K562 (cell line): ENCODE data around the gene RASSF7. TPM values are rescaled to one million over a fixed set of nuclear protein-coding genes. Genes with fewer than 3 reads are reported as not detected.

Experiments used
- ATF4 ChIP-seq: fragments of 450-650 bp; formaldehyde crosslinking; IDR thresholded peaks from 2 replicates; pipeline ENCODE4 v1.4.0; 2022; ENCODE audit warnings: mild to moderate bottlenecking, moderate library complexity
- ATF6 ChIP-seq: sonication (generic); formaldehyde crosslinking; IDR thresholded peaks from 2 replicates; pipeline ENCODE4 v1.4.0; 2020; ENCODE audit warnings: mild to moderate bottlenecking, missing genetic modification reagents
- BRF2 ChIP-seq: IDR thresholded peaks from 3 replicates; pipeline ENCODE4 v1.6.1; 2011; ENCODE audit warnings: borderline replicate concordance, mild to moderate bottlenecking; ENCODE audit not compliant: insufficient read length, insufficient read depth
- CAMTA2 ChIP-seq: fragments of 250-450 bp; sonication (Bioruptor Pico); conservative IDR thresholded peaks from 2 replicates; pipeline ENCODE4 v1.5.1; 2022
- CBFB ChIP-seq: sonication (generic); formaldehyde crosslinking; IDR thresholded peaks from 2 replicates; pipeline ENCODE4 v1.4.0; 2020; ENCODE audit warnings: mild to moderate bottlenecking, missing genetic modification reagents
- CGGBP1 ChIP-seq: fragments of 250-450 bp; sonication (Bioruptor Pico); IDR thresholded peaks from 2 replicates; pipeline ENCODE4 v1.9.0; 2021; ENCODE audit warnings: mild to moderate bottlenecking
- DLX4 ChIP-seq: fragments of 250-450 bp; sonication (Bioruptor Pico); IDR thresholded peaks from 2 replicates; pipeline ENCODE4 v1.6.1; 2021; ENCODE audit warnings: mild to moderate bottlenecking
- KAT8 ChIP-seq: fragments of 450-650 bp; IDR thresholded peaks from 2 replicates; pipeline ENCODE4 v1.6.1; 2016; ENCODE audit warnings: low read depth, mild to moderate bottlenecking
- KDM1A ChIP-seq, 2 experiments: fragments of 450-650 bp; IDR thresholded peaks; 2 replicates each; pipeline ENCODE4 v1.6.1; 2016; ENCODE audit warnings: mild to moderate bottlenecking in 2 of 2
- KLF10 ChIP-seq: fragments of 250-450 bp; sonication (Bioruptor Pico); IDR thresholded peaks from 2 replicates; pipeline ENCODE4 v1.6.1; 2021; ENCODE audit warnings: matching md5 sums
- MXI1 ChIP-seq: IDR thresholded peaks from 2 replicates; pipeline ENCODE4 v1.6.1; 2011; ENCODE audit warnings: low read depth, mild to moderate bottlenecking, improper control_type of control experiment, low read length
- NFATC3 ChIP-seq: fragments of 450-650 bp; IDR thresholded peaks from 2 replicates; pipeline ENCODE4 v1.6.1; 2017; ENCODE audit warnings: mild to moderate bottlenecking
- PPARD ChIP-seq: fragments of 250-450 bp; sonication (Bioruptor Pico); IDR thresholded peaks from 2 replicates; pipeline ENCODE4 v1.8.0; 2022; ENCODE audit warnings: inconsistent platforms, mild to moderate bottlenecking, moderate library complexity
- PRDM10 ChIP-seq: fragments of 450-650 bp; IDR thresholded peaks from 2 replicates; pipeline ENCODE4 v1.6.1; 2018; ENCODE audit not compliant: partially characterized antibody
- U2AF2 ChIP-seq: fragments of 200-400 bp; formaldehyde crosslinking; optimal IDR thresholded peaks from 2 replicates; pipeline ENCODE3; 2017; ENCODE audit warnings: low read depth, mild to moderate bottlenecking, low read length
- ZNF23 ChIP-seq: fragments of 250-450 bp; sonication (Bioruptor Pico); IDR thresholded peaks from 2 replicates; pipeline ENCODE4 v1.4.0; 2020; ENCODE audit warnings: mild to moderate bottlenecking
- ZNF511 ChIP-seq: sonication (generic); formaldehyde crosslinking; IDR thresholded peaks from 2 replicates; pipeline ENCODE4 v1.8.0; 2022; ENCODE audit warnings: mild to moderate bottlenecking, missing genetic modification reagents
- ZNF584 ChIP-seq: fragments of 200-800 bp; sonication (Bioruptor generic); IDR thresholded peaks from 2 replicates; pipeline ENCODE4 v1.6.1; 2016; ENCODE audit warnings: low read depth, mild to moderate bottlenecking, missing genetic modification characterization, missing compliant biosample characterization
- ZZZ3 ChIP-seq: fragments of 450-650 bp; IDR thresholded peaks from 2 replicates; pipeline ENCODE4 v1.6.1; 2016; ENCODE audit warnings: antibody characterized with exemption, mild to moderate bottlenecking, moderate library complexity
- polyA plus RNA-seq, 8 experiments: library from polyadenylated mRNA; depleted of rRNA in 4 of 8; stranded (reverse) in 5 of 8; unstranded in 3 of 8; fragments of >200 nt; fragmentation: Nextera tagmentation in 2 of 8; fragmentation: Illumina TruSeq in 1 of 8; extraction: Ambion mirVana in 2 of 8; extraction: Trizol in 1 of 8; gene quantifications; 2 replicates each; pipeline versions ENCODE4 v1.2.1 to v1.2.3, GENCODE V29; 2011 to 2014; ENCODE audit warnings: inconsistent platforms in 1 of 8, missing spikeins in 1 of 8
- total RNA-seq, 7 experiments: library from RNA; depleted of rRNA in 6 of 7; stranded (reverse); fragments of >200 nt in 6 of 7; fragmentation: Illumina TruSeq in 2 of 7; extraction: Trizol in 2 of 7; gene quantifications; 2 replicates each; pipeline versions ENCODE4 v1.2.1 to v1.2.3, GENCODE V29; 2011 to 2021; ENCODE audit warnings: low replicate concordance in 1 of 7

Gene RASSF7
- total and polyA plus RNA-seq, 9 of the 15 experiments (the other 6 are each of a cell fraction or from before 2014, with no cell fraction given), result 0.41 to 45.2 (median 18.6) TPM

GRCh38 chr11:518463-519202 lies 42.1 kb upstream of the RASSF7 start (continued):
- peak; percentile 67 for TF ChIP-seq ZNF511 (CRISPR knock-in tag)
- TF ChIP-seq ZZZ3, result no peak
- no peak for TF ChIP-seq U2AF2
- TF ChIP-seq ATF6, result peak; percentile 99
- no peak for TF ChIP-seq ZNF23 (CRISPR knock-in tag)
- TF ChIP-seq KDM1A (IDR thresholded peaks at IDR 0.05), result no peak
- no peak for TF ChIP-seq DLX4 (CRISPR knock-in tag)
- no peak for TF ChIP-seq CGGBP1
- TF ChIP-seq KLF10 (CRISPR knock-in tag), result no peak
- TF ChIP-seq MXI1, result no peak
- 0 out of 2 replicates have a peak, but pooled peaks have one; percentile 60 for TF ChIP-seq CBFB (CRISPR knock-in tag)
- no peak for TF ChIP-seq CAMTA2 (CRISPR knock-in tag)
- no peak for TF ChIP-seq NFATC3
- TF ChIP-seq BRF2, result no peak
- TF ChIP-seq PRDM10, result peak; percentile 55
- TF ChIP-seq PPARD (CRISPR knock-in tag), result no peak
- TF ChIP-seq ZNF584, result 0 out of 2 replicates have a peak, but pooled peaks have one; percentile 27
- no peak for TF ChIP-seq KAT8
- TF ChIP-seq ATF4 (CRISPR knock-in tag), result 0 out of 2 replicates have a peak, but pooled peaks have one; percentile 50
